ENCODE data around the gene PHTF2.
A peak's percentile ranks its signal among the peaks of the same experiment; 100 is the strongest.

PHTF2 gene

GRCh38 chr7:77933394-77933793, 134.8 kb downstream of the PHTF2 start:
- DNase-seq (ENCODE audit: low spot score) = no peak

- no peak for DNase-seq (ENCODE audit: low spot score)
Measured at GRCh38 chr7:77935652-77936348, 137.2 kb downstream of the PHTF2 start.

- peak; percentile 23 for DNase-seq (ENCODE audit: low spot score)
Measured at GRCh38 chr7:77940647-77941046, 142.1 kb downstream of the PHTF2 start.

- DNase-seq (ENCODE audit: low spot score) = no peak
Measured at GRCh38 chr7:77942431-77942830, 143.9 kb downstream of the PHTF2 start.

GRCh38 chr7:77944183-77945182, 145.9 kb downstream of the PHTF2 start:
- DNase-seq (ENCODE audit: low spot score) = no peak

GRCh38 chr7:77950548-77950947, 152.0 kb downstream of the PHTF2 start:
- DNase-seq (ENCODE audit: low spot score) = no peak

GRCh38 chr7:77954773-77955555, 156.4 kb downstream of the PHTF2 start:
- DNase-seq (ENCODE audit: low spot score) = no peak

GRCh38 chr7:77958436-77958835, 159.9 kb downstream of the PHTF2 start:
- no peak for DNase-seq (ENCODE audit: low spot score)

GRCh38 chr7:77959080-77959479, 160.5 kb downstream of the PHTF2 start:
- DNase-seq (ENCODE audit: low spot score) = no peak

- DNase-seq (ENCODE audit: low spot score) = no peak
Measured at GRCh38 chr7:77960336-77960735, 161.8 kb downstream of the PHTF2 start.

- DNase-seq (ENCODE audit: low spot score) = no peak
Measured at GRCh38 chr7:77967429-77967828, 168.9 kb downstream of the PHTF2 start.

- no peak for DNase-seq (ENCODE audit: low spot score)
Measured at GRCh38 chr7:77971726-77972125, 173.2 kb downstream of the PHTF2 start.

- DNase-seq (ENCODE audit: low spot score) = no peak
Measured at GRCh38 chr7:77975672-77976480, 177.3 kb downstream of the PHTF2 start.

GRCh38 chr7:77979219-77979618, 180.6 kb downstream of the PHTF2 start:
- no peak for DNase-seq (ENCODE audit: low spot score)

- no peak for DNase-seq (ENCODE audit: low spot score)
Measured at GRCh38 chr7:77980087-77980713, 181.6 kb downstream of the PHTF2 start.

- DNase-seq (ENCODE audit: low spot score) = no peak
Measured at GRCh38 chr7:77982926-77983550, 184.5 kb downstream of the PHTF2 start.

GRCh38 chr7:77983973-77984372, 185.4 kb downstream of the PHTF2 start:
- no peak for DNase-seq (ENCODE audit: low spot score)

GRCh38 chr7:77985232-77985973, 186.8 kb downstream of the PHTF2 start:
- no peak for DNase-seq (ENCODE audit: low spot score)

GRCh38 chr7:77985974-77986339, 187.4 kb downstream of the PHTF2 start:
- no peak for DNase-seq (ENCODE audit: low spot score)

All from germinal center (tissue), 1 donor.